ENCODE measurements around the gene SMIM17. TPM values are rescaled to one million over a fixed set of nuclear protein-coding genes. Genes with fewer than 3 reads are reported as not detected.

The SMIM17 gene
- total RNA-seq, 1 donor from 2014 or later = 0.72 TPM

GRCh38 chr19:56643460-56643955 is 549 bp downstream of the SMIM17 start:
- H3K36me3 Mint-ChIP-seq (ENCODE audit: insufficient read depth) = peaks cover 45% of the 10 kb centered on the region
- no peak for TF ChIP-seq CTCF (IDR thresholded peaks at IDR 0.05; ENCODE audit: unreplicated experiment)
- H3K4me3 Mint-ChIP-seq (ENCODE audit: low read depth) = no peak overlapping the region

GRCh38 chr19:56654151-56654550 is 11.2 kb downstream of the SMIM17 start:
- DNase-seq (ENCODE audit: low spot score, unreplicated experiment) = no peak
- H3K4me1 Mint-ChIP-seq (ENCODE audit: low read depth) = no peaks in the 10 kb centered on the region
- TF ChIP-seq CTCF (IDR thresholded peaks at IDR 0.05; ENCODE audit: unreplicated experiment) = no peak
- H3K9me3 Mint-ChIP-seq (ENCODE audit: low read depth) = peaks cover 68% of the 10 kb centered on the region
- no peak overlapping the region for H3K27ac Mint-ChIP-seq
- H3K27me3 Mint-ChIP-seq = no peaks in the 10 kb centered on the region
- no peak overlapping the region for H3K4me3 Mint-ChIP-seq (ENCODE audit: low read depth)
- peaks cover 16% of the 10 kb centered on the region for H3K36me3 Mint-ChIP-seq (ENCODE audit: insufficient read depth)

More at GRCh38 chr19:56643460-56643955, 549 bp downstream of the SMIM17 start:
- peaks cover 62% of the 10 kb centered on the region for H3K9me3 Mint-ChIP-seq (ENCODE audit: low read depth)
- H3K27ac Mint-ChIP-seq = no peak overlapping the region
- H3K4me1 Mint-ChIP-seq (ENCODE audit: low read depth) = no peaks in the 10 kb centered on the region
- no peaks in the 10 kb centered on the region for H3K27me3 Mint-ChIP-seq
- DNase-seq (ENCODE audit: low spot score, unreplicated experiment) = no peak

GRCh38 chr19:56660381-56661107 is 17.6 kb downstream of the SMIM17 start:
- no peak for DNase-seq (ENCODE audit: low spot score, unreplicated experiment)
- H3K4me3 Mint-ChIP-seq (ENCODE audit: low read depth) = no peak overlapping the region
- no peaks in the 10 kb centered on the region for H3K27me3 Mint-ChIP-seq
- no peaks in the 10 kb centered on the region for H3K4me1 Mint-ChIP-seq (ENCODE audit: low read depth)
- H3K36me3 Mint-ChIP-seq (ENCODE audit: insufficient read depth) = peaks cover 3% of the 10 kb centered on the region
- TF ChIP-seq CTCF (IDR thresholded peaks at IDR 0.05; ENCODE audit: unreplicated experiment) = no peak
- no peak overlapping the region for H3K27ac Mint-ChIP-seq
- H3K9me3 Mint-ChIP-seq (ENCODE audit: low read depth) = peaks cover 33% of the 10 kb centered on the region

GRCh38 chr19:56661248-56661647 is 18.3 kb downstream of the SMIM17 start:
- H3K27ac Mint-ChIP-seq = no peak overlapping the region

More at GRCh38 chr19:56661248-56661647, 18.3 kb downstream of the SMIM17 start:
- H3K4me1 Mint-ChIP-seq (ENCODE audit: low read depth) = no peaks in the 10 kb centered on the region
- DNase-seq (ENCODE audit: low spot score, unreplicated experiment) = no peak
- TF ChIP-seq CTCF (IDR thresholded peaks at IDR 0.05; ENCODE audit: unreplicated experiment) = no peak
- no peak overlapping the region for H3K4me3 Mint-ChIP-seq (ENCODE audit: low read depth)
- peaks cover 3% of the 10 kb centered on the region for H3K36me3 Mint-ChIP-seq (ENCODE audit: insufficient read depth)
- no peaks in the 10 kb centered on the region for H3K27me3 Mint-ChIP-seq
- peaks cover 30% of the 10 kb centered on the region for H3K9me3 Mint-ChIP-seq (ENCODE audit: low read depth)
